CD4-positive, alpha-beta T cell treated with Interleukin-4 for 1 hour (primary cell): ENCODE results near the gene PROX2.

Source experiments
- DNase-seq, 2 donors: peaks; one replicate each; pipeline ENCODE4 v3.0.0-alpha.2; 2020 to 2022

Gene PROX2

DNA sequence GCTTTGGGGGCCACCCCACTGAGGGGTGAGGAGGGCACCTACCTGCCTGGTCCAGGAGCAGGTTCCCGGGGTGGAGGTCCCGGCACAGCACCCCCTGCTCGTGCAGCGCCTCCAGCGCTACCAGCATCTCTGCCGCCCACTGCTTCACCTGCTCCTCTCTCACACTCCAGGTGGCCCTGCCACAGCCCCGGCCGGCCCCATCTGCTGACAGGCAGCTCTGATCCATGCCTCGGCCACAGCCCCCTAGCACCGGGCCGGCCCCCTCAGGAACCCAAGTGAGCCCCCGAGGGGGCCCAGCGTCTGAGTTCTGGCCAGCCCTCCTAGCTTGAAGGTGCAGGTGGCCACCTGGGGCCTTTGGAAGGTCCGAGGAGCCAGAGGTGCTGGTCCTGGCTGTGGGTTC lies 33.6 kb upstream of the PROX2 start:
- no peak for DNase-seq

DNA sequence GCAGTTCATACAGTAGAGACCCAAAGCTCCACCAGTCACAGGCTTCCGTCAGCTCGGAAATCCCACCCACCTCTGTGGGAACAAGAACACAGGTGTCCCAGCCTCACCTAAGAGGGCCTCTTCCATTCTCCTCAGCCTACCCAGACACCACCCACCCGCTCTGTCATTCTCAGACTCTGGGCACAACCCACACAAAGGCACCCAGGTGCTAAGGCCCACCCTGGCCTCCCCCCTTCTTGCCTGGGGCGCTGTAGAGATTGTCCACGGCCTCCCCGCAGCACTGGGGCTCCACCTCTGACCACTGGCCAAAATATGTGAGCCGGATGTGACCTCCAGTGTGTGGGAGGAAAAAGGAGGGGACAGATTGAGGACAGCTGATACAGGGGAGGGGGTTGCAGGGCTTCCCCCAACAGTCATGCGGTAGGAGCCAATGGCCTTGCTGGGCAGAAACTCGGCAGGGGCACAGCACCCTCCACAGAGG lies 33.0 kb upstream of the PROX2 start:
- DNase-seq = no peak

DNA sequence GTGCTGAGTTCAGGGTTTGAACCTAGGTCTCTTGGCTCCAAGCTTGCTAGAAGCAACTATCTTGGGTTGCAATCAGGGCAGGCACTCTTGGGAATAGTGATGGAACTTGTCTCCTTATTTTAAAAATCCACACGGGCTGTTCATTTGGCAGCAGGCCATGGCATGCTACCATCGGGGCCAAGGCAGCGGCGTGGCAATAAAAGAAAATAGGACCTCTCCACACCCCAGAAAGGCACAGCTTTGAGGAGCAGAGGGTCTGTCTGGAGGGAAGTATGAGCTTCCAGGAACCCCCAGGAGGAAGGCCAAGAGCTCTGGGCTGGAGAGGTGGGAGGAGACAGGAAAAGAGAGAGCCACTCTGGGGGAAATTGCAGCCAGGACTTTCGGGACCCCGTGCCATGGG lies 31.8 kb upstream of the PROX2 start:
- no peak for DNase-seq

GRCh38 chr14:74906925-74907521 lies 31.1 kb upstream of the PROX2 start:
- DNase-seq = no peak

DNA sequence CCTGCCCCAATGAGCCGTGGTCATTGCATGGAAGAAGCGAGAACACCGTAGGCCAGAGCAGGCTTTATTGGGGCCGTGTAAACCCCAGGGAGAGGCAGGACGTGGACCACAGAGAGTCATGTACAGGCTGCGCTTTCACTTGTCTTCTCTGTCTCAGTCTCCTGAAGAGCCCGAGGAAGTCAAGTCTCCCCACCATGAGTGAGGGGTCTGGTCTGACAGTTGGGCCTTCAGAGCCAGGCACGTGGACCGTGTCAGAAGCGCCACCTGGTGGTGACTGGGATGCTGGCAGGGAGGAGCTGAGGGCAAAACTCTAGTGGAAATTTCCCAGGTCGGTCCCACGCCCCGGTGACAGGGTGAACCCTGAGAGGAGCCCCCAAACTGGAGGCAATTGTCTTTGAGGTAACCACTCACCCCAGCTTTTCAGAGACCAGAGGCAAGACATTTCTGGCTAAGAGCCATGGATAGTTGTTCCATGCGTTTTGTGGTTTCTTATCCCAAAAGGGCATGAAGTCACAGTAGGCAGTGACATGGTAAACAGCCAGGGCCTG lies 29.7 kb upstream of the PROX2 start:
- DNase-seq = peak; percentile 75 to 76

DNA sequence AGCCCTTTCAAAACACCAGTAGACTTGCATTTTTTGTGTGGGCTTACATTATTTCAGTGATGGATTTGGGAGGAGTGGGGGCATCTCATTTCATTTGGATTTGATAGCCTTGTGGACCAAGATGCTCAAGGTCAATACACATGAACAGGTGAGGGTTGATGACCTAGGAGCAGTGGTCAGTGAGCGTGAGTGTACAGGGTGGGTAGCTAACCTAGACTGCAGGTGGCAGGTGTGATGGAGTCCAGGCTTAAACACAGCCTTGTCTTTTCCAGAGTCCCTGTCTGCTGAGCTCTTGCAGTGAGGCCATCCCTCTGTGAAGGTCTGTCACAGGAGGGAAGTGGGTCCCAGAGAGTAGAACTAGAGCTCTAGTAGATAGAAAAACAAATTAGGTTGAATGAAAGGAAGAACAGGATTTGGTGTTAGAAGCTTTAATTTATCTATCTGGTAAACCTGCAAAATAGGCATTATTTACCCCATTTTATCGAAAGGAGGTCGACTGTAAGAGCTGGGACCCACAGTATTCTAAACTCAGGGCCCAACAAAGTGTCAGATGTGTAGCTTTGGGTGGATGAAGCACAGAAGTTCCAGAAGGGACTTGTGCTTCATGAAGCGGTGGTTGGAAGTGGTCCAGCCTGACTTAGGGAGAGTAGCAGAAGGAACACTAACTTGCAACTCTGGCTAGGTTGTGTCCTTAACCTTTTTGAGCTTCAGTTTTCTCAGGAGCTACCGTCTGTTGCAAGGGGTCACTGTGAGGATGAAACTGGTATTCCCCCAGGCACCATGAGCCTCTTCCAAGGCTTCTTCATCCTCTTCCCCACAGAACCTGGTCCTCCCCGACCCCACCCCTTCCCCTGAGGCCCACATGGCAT lies 28.9 kb upstream of the PROX2 start:
- no peak for DNase-seq

- DNase-seq = no peak
Measured at GRCh38 chr14:74902941-74903705, 27.2 kb upstream of the PROX2 start.

DNA sequence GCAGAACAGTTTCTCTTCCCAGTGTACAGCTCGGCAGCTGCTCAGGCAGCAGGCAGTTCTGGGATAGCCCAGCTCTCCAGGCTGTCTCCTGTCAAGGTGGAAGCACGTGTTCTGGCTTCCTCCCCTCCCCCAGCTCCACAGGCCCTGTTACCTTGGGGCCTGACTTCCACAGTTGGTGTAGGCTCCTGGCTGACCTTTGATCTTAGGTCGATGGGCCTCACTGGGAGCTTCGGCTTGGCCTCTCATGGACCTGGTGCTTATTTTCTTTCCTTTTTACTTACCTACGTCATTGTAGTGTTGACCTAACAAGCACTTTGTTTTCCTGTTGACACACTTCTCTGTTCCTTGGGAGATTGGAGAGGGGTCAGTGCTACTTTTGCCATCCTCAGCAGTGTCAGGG lies 22.7 kb upstream of the PROX2 start:
- no peak for DNase-seq

DNA sequence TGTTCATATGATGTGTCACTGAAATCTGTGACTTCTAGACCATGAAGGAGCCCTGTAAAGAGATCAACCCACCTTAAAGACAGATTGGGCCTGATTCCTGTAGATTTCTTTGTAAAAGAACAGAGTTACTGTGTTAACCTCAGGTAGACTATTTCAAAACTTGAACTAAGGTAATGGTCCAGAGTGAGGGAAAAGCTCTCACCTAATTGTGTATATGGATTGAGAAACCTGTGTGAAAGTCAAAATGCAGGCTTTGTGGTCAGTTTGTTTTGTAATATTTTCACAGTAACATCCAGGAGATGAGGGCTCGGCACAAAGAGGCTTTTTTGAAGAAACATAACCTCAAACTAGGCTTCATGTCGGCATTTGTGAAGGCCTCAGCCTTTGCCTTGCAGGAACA lies 22.1 kb upstream of the PROX2 start:
- DNase-seq = no peak

GRCh38 chr14:74897642-74898041 lies 21.7 kb upstream of the PROX2 start:
- DNase-seq = no peak

DNA sequence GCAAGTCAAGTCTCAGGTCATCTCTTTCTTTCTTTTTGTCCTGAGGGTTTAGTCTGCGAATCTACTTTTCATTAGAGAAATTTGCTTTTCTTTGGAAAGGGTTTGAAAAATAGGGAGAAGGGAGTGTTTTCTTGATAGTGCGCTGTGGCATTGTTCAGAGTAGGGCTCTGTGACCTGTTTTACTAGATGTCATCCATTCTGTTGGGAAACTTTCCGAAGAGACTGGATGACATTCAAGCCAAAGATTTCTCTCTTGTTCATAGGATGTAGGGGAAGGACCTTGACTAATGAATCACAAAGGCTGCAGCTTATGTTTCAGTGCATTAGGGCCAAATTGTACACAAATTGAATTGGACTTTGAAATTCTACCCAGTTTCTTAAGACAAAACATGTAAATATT lies 20.5 kb upstream of the PROX2 start:
- no peak for DNase-seq

- no peak for DNase-seq
Measured at GRCh38 chr14:74893614-74894091, 17.7 kb upstream of the PROX2 start.

- DNase-seq = no peak
Measured at GRCh38 chr14:74892745-74893144, 16.8 kb upstream of the PROX2 start.

- DNase-seq = no peak
Measured at GRCh38 chr14:74891870-74892269, 15.9 kb upstream of the PROX2 start.

GRCh38 chr14:74890262-74890661 lies 14.3 kb upstream of the PROX2 start:
- DNase-seq = no peak

GRCh38 chr14:74888164-74889158 lies 12.5 kb upstream of the PROX2 start:
- DNase-seq = peak in 1 of 2 donors; percentile 22

- no peak for DNase-seq
Measured at GRCh38 chr14:74886001-74886400, 10.1 kb upstream of the PROX2 start.

DNA sequence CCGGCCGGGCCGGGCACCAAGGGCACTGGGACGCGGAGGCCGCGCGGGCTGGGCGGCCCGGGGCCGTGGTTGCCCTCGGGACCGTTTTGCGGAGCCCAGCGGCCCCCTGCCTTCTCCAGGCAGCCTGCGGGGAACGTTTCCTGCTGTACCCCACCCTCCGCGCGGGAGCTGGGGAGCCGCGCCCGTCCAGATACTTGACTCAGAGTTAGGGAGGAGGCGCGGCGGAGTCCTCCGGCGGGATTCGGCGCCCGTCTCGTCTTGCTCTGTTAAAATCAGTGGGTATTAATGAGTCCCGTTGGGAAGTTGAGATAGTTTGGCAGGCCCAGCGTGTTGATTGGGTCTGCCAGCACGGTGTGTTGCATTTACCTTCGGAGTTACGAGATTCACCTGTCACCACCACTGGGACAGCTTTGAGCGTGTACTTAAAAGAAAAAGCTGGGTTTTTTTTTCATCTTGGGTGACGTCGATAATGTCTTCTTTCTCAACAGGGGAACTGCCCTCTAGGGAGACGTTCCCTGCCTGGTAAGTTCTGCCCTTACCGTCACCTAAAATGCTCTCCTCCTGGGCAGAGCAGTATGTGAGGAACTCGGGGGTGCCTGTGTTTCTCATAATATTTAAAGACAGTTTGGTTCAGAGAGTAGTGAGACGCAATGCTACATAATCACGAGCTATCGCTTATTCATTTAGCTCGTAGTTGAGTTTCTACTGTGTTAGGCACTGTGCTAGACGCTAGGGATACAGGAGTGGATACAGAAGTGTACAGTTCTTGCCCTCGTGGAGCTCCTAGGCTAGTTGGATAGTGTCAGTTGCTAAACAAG lies 6.4 kb upstream of the PROX2 start:
- peak; percentile 60 to 75 for DNase-seq

DNA sequence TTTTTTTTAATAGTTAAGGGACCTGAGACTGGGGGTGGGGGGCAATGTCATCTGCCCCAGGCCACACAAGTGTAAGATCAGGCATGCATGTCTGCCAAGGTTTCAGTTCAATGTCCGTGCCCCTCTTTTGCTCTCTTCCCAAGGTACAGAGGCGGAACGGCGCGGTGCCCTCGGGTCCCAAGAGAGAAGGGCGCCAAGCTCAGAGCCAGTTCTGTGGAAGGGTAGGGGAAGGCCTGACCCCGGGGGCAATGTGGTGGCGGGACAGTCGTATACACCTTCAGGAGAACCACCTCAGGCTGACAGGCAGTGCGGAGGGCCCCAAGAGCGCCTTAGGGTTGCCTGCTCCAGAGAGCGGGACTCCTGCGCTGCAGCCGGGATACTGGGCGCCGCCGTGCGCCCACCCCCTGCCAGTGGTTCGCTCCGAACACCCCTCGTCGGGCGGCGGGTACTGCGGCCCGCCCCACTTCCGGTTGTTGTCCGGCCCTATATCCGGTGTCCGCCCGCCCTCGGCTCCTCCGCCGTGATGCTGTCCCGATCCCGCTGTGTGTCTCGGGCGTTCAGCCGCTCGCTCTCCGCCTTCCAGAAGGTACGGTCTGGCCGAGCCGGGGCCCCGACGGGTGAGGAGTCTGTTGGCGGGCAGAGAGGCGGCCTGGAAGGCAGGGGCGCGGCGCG lies 5.6 kb upstream of the PROX2 start, which contains the start of gene DLST:
DLST (plus strand) TSS at position 486 of the 672 bp plus-strand sequence; CDS start at position 524, 38 bp downstream.
- peak; percentile 82 to 88 for DNase-seq
